HepG2 (cell line): ENCODE data around the gene TPD52L2. TPM values are rescaled to one million over a fixed set of nuclear protein-coding genes. Genes with fewer than 3 reads are reported as not detected.

Source experiments
- ATAC-seq: fragments of 200-7000 bp; cut with Tn5 transposase; 3 replicates; pipeline ENCODE4 v1.9.1; 2020; ENCODE audit warnings: mild to moderate bottlenecking, moderate library complexity
- BruUV-seq: library from RNA; stranded (reverse); fragments of 400-500 nt; replicated peaks from 2 replicates; lab custom pipeline; 2021; lab: Mats Ljungman, UMichigan
- CTCF ChIA-PET: fragments of 300-600 bp; formaldehyde crosslinking; extraction: SDS; loops from one replicate; lab custom pipeline; 2021; ENCODE audit warnings: low total read pairs, inconsistent platforms, low intra/inter-chr PET ratio; lab: Yijun Ruan, JAX
- POLR2A ChIA-PET: fragments of 350-600 bp; sonication (Branson Sonifier 250); formaldehyde crosslinking; loops from one replicate; lab custom pipeline; 2020; ENCODE audit warnings: antibody characterized with exemption, inconsistent platforms; lab: Yijun Ruan, JAX
- DNase-seq: peaks from one replicate; pipeline ENCODE4 v3.0.0-alpha.2; 2015; ENCODE audit warnings: low spot score
- FAIRE-seq: peaks from 3 replicates; lab custom pipeline; 2011; peaks lifted over from hg19 to GRCh38; lab: Jason Lieb, UNC
- H2AFZ ChIP-seq: one replicate; pipeline ENCODE4 v1.6.1; 2011; ENCODE audit warnings: low read length, inconsistent platforms
- H3K27ac ChIP-seq: fragments of 300-600 bp; 3 replicates; pipeline ENCODE4 v1.8.0; 2011; ENCODE audit warnings: mixed run types, mild to moderate bottlenecking, mixed read lengths, low read length, inconsistent platforms; ENCODE audit not compliant: insufficient read depth; ENCODE audit errors: extremely low read length
- H3K27me3 ChIP-seq, 2 experiments: fragments of 200-600 bp in 1 of 2; 2 replicates in 1 of 2; 3 replicates in 1 of 2; pipeline versions ENCODE4 v1.6.0 to v1.8.0; 2011; ENCODE audit warnings: low read length in 2 of 2, mild to moderate bottlenecking in 2 of 2, moderate library complexity in 2 of 2, inconsistent platforms in 1 of 2; ENCODE audit not compliant: insufficient read depth in 2 of 2, control insufficient read depth in 1 of 2
- H3K36me3 ChIP-seq, 2 experiments: fragments of 200-600 bp in 1 of 2; replicated peaks in 1 of 2; 2 replicates in 1 of 2; 3 replicates in 1 of 2; pipeline versions ENCODE4 v1.5.1 to v1.8.0; 2011; ENCODE audit warnings: low read length in 2 of 2, inconsistent platforms in 1 of 2; ENCODE audit not compliant: insufficient read depth in 2 of 2, control insufficient read depth in 1 of 2
- H3K4me1 ChIP-seq: 2 replicates; pipeline ENCODE4 v1.5.1; 2012; ENCODE audit warnings: low read length, inconsistent platforms; ENCODE audit not compliant: insufficient read depth
- H3K4me2 ChIP-seq: 2 replicates; pipeline ENCODE4 v1.6.0; 2011; ENCODE audit warnings: low read depth, low read length, inconsistent platforms
- H3K4me3 ChIP-seq, 3 experiments: fragments of 200-600 bp in 1 of 3; sonication (generic), shearing (Covaris generic) in 1 of 3; replicated peaks in 1 of 3; 2 replicates each; pipeline ENCODE4 v1.5.1; 2011 to 2016; ENCODE audit warnings: low read length in 3 of 3, inconsistent platforms in 2 of 3, low read depth in 2 of 3, mild to moderate bottlenecking in 2 of 3, control low read depth in 1 of 3, mixed read lengths in 1 of 3; ENCODE audit not compliant: insufficient read depth in 1 of 3
- H3K79me2 ChIP-seq: one replicate; pipeline ENCODE4 v1.6.1; 2011; ENCODE audit warnings: low read length, inconsistent platforms; ENCODE audit not compliant: insufficient read depth
- H3K9ac ChIP-seq: 2 replicates; pipeline ENCODE4 v1.6.0; 2011; ENCODE audit warnings: mild to moderate bottlenecking, low read depth, low read length, inconsistent platforms; ENCODE audit not compliant: insufficient read depth
- H3K9me3 ChIP-seq: 2 replicates; pipeline ENCODE4 v1.5.1; 2012; ENCODE audit warnings: mild to moderate bottlenecking, low read length
- H4K20me1 ChIP-seq: 2 replicates; pipeline ENCODE4 v1.6.0; 2011; ENCODE audit warnings: inconsistent platforms, mild to moderate bottlenecking, low read length, moderate library complexity; ENCODE audit not compliant: insufficient read depth
- KAT8 ChIP-seq: IDR thresholded peaks from 2 replicates; pipeline ENCODE4 v1.6.1; 2016; ENCODE audit warnings: missing genetic modification reagents, missing compliant biosample characterization
- MYC ChIP-seq: sonication (generic); formaldehyde crosslinking; IDR thresholded peaks from 2 replicates; pipeline ENCODE4 v1.9.0; 2021; ENCODE audit warnings: missing genetic modification reagents, borderline replicate concordance
- MYNN ChIP-seq: sonication (generic); formaldehyde crosslinking; IDR thresholded peaks from 2 replicates; pipeline ENCODE4 v1.4.0; 2020; ENCODE audit warnings: mild to moderate bottlenecking, low read depth, missing genetic modification reagents
- MYPOP ChIP-seq: sonication (generic); formaldehyde crosslinking; IDR thresholded peaks from 2 replicates; pipeline ENCODE4 v1.8.1; 2023; ENCODE audit warnings: mild to moderate bottlenecking, moderate library complexity, missing genetic modification reagents
- NRL ChIP-seq: sonication (generic); formaldehyde crosslinking; IDR thresholded peaks from 2 replicates; pipeline ENCODE4 v1.5.0; 2020; ENCODE audit warnings: missing genetic modification reagents, mild to moderate bottlenecking, moderate library complexity, borderline replicate concordance
- PCBP1 ChIP-seq: fragments of 200-400 bp; formaldehyde crosslinking; IDR thresholded peaks from 2 replicates; pipeline ENCODE4 v1.6.1; 2017; ENCODE audit warnings: mild to moderate bottlenecking, low read depth, low read length, borderline replicate concordance
- POLR2AphosphoS5 ChIP-seq: IDR thresholded peaks from 2 replicates; pipeline ENCODE4 v1.6.1; 2012; ENCODE audit warnings: low read depth, low read length
- RBFOX2 ChIP-seq: fragments of 200-400 bp; formaldehyde crosslinking; IDR thresholded peaks from 2 replicates; pipeline ENCODE4 v1.6.1; 2017; ENCODE audit warnings: low read depth, mild to moderate bottlenecking, low read length
- SPEN ChIP-seq: sonication (generic); formaldehyde crosslinking; IDR thresholded peaks from 2 replicates; pipeline ENCODE4 v1.5.1; 2020; ENCODE audit warnings: low read depth, mild to moderate bottlenecking, missing genetic modification reagents
- TFDP2 ChIP-seq: sonication (generic); formaldehyde crosslinking; IDR thresholded peaks from 2 replicates; pipeline ENCODE4 v1.4.0; 2020; ENCODE audit warnings: missing genetic modification reagents
- ZNF687 ChIP-seq: sonication (generic); formaldehyde crosslinking; IDR thresholded peaks from 2 replicates; pipeline ENCODE4 v1.5.1; 2020; ENCODE audit warnings: mild to moderate bottlenecking, missing genetic modification reagents, moderate library complexity
- WGBS: methylation state at CpG from one replicate; pipeline ENCODE4 v1.1.6; 2017; ENCODE audit warnings: low lambda C conversion rate; 5-methylcytosine and 5-hydroxymethylcytosine counted together
- in situ Hi-C: cut with HindIII; loops from 2 replicates; pipeline ENCODE4 v1.10.0; 2017; ENCODE audit warnings: low pct_unique_long_range_greater_than_20kb; ENCODE audit not compliant: extremely low pct_ligation_motif_present
- intact Hi-C: fragments of 100-400 bp; cut with micrococcal nuclease; formaldehyde crosslinking; loops from one replicate; pipeline ENCODE4 v1.10.0; 2022; ENCODE audit not compliant: unreplicated experiment
- polyA plus RNA-seq, 8 experiments: library from polyadenylated mRNA; depleted of rRNA in 3 of 8; stranded (reverse) in 7 of 8; unstranded in 1 of 8; fragments of >200 nt; fragmentation: Illumina TruSeq in 4 of 8; extraction: Trizol in 4 of 8; gene quantifications; 2 replicates each; pipeline versions ENCODE4 v1.2.1 to v1.2.3, GENCODE V29; 2011 to 2016; ENCODE audit warnings: low read depth in 4 of 8, missing spikeins in 1 of 8, mixed read lengths in 1 of 8; ENCODE audit not compliant: insufficient read depth in 1 of 8
- total RNA-seq, 5 experiments: library from RNA; depleted of rRNA; stranded (reverse); fragments of >200 nt; fragmentation: Illumina TruSeq; extraction: Trizol; gene quantifications; 2 replicates each; pipeline ENCODE4 v1.2.3, GENCODE V29; 2016; ENCODE audit warnings: low read depth in 1 of 5
- TF ChIP-seq, protein P1 (sequence below): sonication (generic); formaldehyde crosslinking; IDR thresholded peaks from 2 replicates; pipeline ENCODE4 v1.4.0; 2020; ENCODE audit warnings: mild to moderate bottlenecking, missing genetic modification reagents

TPD52L2 gene
- total and polyA plus RNA-seq, 2 of the 13 experiments (the other 11 are each of a cell fraction or from before 2014, with no cell fraction given), result 156 to 184 TPM

- no peak for TF ChIP-seq MYNN (CRISPR knock-in tag)
- TF ChIP-seq POLR2AphosphoS5, result no peak
- TF ChIP-seq, protein P1, sequence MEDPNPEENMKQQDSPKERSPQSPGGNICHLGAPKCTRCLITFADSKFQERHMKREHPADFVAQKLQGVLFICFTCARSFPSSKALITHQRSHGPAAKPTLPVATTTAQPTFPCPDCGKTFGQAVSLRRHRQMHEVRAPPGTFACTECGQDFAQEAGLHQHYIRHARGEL (CRISPR knock-in tag), result no peak
These were observed 21.9 kb downstream of the TPD52L2 start (continued) for GRCh38 chr20:63886921-63887320.

DNA sequence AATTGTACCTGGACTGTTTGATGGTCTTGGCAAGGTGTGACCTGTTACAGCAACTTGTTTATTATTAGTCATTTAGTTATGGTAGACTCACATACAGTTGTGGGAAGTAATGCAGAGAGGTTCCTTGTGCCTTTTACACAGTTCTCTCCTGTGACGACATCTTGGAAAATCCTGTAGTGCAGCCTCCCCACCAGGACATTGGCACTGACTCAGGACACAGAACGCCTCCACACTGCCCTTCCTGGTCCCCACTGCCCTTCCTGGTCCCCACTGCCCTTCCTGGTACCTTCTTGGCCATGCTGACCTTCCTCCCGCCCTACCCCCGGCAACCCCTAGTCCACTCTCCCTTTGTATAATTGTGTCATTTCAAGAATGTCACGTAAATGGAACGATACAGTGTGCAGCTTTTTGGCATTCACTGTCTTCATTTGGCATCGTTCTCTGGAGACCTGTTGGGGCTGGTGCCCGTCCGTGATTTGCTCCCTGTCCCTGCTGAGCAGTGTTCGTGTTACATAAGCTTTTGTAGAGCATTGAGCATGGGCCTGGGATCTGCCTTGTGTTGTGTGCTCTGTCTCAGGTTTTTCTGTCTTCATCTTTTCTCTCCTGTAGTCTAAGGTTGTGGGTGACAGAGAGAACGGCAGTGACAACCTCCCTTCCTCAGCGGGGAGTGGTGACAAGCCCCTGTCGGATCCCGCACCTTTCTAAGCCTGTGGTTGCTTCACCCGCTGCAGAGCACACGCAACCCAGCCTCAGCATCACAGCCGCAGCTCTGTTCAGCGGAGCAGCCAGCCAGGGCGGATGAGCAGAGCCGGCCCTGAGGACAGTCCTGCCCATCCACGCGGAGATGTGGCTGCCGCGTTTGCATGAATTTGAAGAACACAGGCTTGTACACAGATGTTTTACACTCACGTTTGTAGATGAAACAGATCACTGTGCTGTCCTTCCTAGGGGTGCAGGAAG lies 24.5 kb downstream of the TPD52L2 start:
- CTCF ChIA-PET, result no interaction called here
- intact Hi-C loops, result no loop called here
- TF ChIP-seq PCBP1, result no peak
- TF ChIP-seq ZNF687 (CRISPR knock-in tag), result peak; percentile 23; the same call in 1 of the 2 replicates
- TF ChIP-seq NRL (CRISPR knock-in tag), result peak; percentile 30; the same call in 1 of the 2 replicates
- TF ChIP-seq RBFOX2, result 0 out of 2 replicates have a peak, but pooled peaks have one; percentile 30
- no peak for TF ChIP-seq KAT8
- TF ChIP-seq SPEN (CRISPR knock-in tag), result no peak
- TF ChIP-seq MYPOP (CRISPR knock-in tag), result no peak
- TF ChIP-seq TFDP2 (CRISPR knock-in tag), result no peak
- peak; percentile 37; the same call in 1 of the 2 replicates for TF ChIP-seq MYC (CRISPR knock-in tag)

More for the DNA sequence above, 24.5 kb downstream of the TPD52L2 start:
- Histone ChIP-seq H2AFZ (no peak overlapping the region), H3K36me3 (peaks cover 45 to 65% of the 10 kb centered on the region in 2 experiments), H3K27me3 (no peaks in the 10 kb centered on the region; a peak in 1 of 5 replicates), H3K4me3 (no peak overlapping the region), H3K9ac (no peak overlapping the region), H3K9me3 (no peaks in the 10 kb centered on the region), H3K4me1 (peaks cover 7% of the 10 kb centered on the region), H3K79me2 (peaks cover 7% of the 10 kb centered on the region), H4K20me1 (peaks cover 20% of the 10 kb centered on the region; the same call in 1 of the 2 replicates), H3K27ac (no peak overlapping the region), H3K4me2 (no peak overlapping the region)
- no TSS peak for BruUV-seq
- POLR2A ChIA-PET, result no interaction called here
- DNase-seq (no peak), FAIRE-seq (no peak), ATAC-seq (no peak)
- WGBS, result 98% methylated on average over 25 of the region's 25 CpGs
- in situ Hi-C loops, result no loop called here
